ENCODE results near the gene HMGXB4.

The HMGXB4 gene

DNA sequence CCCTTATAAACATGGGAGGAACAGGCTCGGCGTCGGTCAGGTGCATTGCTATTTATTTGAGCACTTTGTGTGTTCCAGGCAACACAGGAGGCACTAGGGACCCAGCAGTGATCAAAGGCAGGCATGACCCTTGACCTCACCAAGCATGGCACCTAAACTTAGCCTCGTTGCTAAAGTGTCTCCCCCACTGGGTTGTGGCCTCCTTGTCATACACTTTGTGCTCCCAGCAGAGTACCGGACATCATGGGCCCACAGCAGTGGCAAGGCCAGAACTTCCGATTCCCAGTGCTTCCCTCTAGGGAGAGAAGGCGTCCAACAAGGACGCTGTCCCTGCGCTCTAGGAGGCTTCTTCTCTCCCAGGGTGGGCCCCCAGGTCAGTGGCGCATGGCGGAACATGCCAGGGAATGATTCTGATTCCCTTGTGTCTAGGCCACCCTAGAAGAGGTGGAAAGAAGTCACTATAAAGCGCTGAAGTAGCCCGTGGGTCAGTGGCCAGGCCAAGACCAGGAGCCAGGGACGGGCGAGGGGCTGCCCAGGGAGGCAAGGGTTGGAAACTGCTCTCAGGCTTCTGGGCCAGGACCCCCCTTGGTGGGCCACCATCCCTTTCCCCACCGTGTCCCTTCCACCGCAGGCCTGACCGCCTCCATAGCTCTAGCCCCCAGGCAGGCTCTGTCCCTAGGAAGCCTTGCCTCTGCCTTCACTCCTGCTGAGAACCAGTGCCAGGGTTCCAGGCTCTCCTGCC is 62.1 kb downstream of the HMGXB4 start:
- in situ Hi-C loops (cut with HindIII; ENCODE audit: low pct_ligation_motif_present, low pct_unique_long_range_greater_than_20kb, low sequenced_read_pairs), result no loop called here
- no peak for DNase-seq

- in situ Hi-C loops (cut with HindIII; ENCODE audit: low pct_ligation_motif_present, low pct_unique_long_range_greater_than_20kb, low sequenced_read_pairs), result no loop called here
- no peak for DNase-seq
Measured at GRCh38 chr22:35322126-35322525, 64.8 kb downstream of the HMGXB4 start.

GRCh38 chr22:35322893-35323292 is 65.6 kb downstream of the HMGXB4 start:
- no peak for DNase-seq
- in situ Hi-C loops (cut with HindIII; ENCODE audit: low pct_ligation_motif_present, low pct_unique_long_range_greater_than_20kb, low sequenced_read_pairs), result no loop called here

DNA sequence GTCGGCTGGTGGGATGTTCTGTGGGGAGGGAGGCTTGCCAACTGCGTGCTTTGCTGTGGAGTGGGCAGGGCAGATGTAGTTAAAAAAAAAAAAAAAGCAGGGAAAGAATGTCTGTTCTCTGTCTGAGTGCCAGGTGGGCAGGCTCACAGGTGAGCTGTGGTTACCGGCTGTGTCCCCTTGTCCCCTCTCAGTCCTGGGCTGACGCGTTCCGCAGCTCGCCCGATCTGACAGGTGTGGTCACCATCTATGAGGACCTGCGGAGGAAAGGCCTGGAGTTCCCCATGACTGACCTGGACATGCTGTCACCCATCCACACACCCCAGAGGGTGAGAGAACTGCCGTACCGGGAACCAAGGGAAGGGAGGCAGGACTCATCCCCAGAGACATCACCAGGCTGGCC is 66.0 kb downstream of the HMGXB4 start:
- in situ Hi-C loops (cut with HindIII; ENCODE audit: low pct_ligation_motif_present, low pct_unique_long_range_greater_than_20kb, low sequenced_read_pairs), result no loop called here
- DNase-seq, result no peak

DNA sequence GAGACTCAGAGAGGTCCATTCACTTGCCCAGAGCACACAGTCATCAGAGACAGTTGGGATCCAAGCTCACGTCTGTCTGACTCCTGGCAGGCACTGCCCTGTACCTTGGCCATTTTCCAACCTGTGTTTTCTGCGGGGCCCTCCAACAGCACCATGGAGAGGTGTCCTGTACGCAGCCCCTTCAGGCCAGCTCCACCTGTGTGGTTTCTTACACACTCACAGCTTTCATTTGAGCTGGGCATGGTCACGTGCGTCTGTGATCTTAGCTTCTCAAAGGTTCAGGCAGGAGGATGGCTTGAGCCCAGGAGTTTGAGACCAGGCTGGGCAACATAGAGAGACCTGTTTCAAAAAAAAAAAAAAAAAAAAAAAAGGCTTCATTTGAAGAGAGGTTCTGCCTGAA is 66.8 kb downstream of the HMGXB4 start:
- no peak for DNase-seq
- in situ Hi-C loops (cut with HindIII; ENCODE audit: low pct_ligation_motif_present, low pct_unique_long_range_greater_than_20kb, low sequenced_read_pairs), result no loop called here

DNA sequence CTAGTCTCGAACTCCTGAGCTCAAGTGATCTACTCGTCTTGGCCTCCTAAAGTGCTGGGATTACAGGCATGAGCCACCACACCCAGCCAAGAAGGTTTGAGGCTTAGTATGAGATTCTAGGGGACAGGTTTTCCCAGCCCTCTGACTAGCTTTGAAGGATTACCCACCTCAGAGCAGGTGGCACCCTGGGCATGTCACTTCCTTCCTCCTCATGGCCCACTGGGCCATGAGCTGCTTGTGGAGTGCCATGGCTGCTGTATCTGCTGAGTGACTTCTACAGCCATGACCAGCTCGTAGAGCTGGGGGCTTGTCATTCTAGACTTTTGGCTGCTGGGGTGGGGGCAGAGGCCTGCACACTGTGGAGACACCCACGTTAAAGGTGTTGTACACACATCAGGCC is 67.5 kb downstream of the HMGXB4 start:
- DNase-seq, result no peak
- in situ Hi-C loops (cut with HindIII; ENCODE audit: low pct_ligation_motif_present, low pct_unique_long_range_greater_than_20kb, low sequenced_read_pairs), result no loop called here

- in situ Hi-C loops (cut with HindIII; ENCODE audit: low pct_ligation_motif_present, low pct_unique_long_range_greater_than_20kb, low sequenced_read_pairs), result no loop called here
- no peak for DNase-seq
Measured at GRCh38 chr22:35325209-35325608, 67.9 kb downstream of the HMGXB4 start.

GRCh38 chr22:35326854-35327562 is 69.7 kb downstream of the HMGXB4 start:
- in situ Hi-C loops (cut with HindIII; ENCODE audit: low pct_ligation_motif_present, low pct_unique_long_range_greater_than_20kb, low sequenced_read_pairs), result no loop called here
- no peak for DNase-seq

GRCh38 chr22:35327690-35328471 is 70.6 kb downstream of the HMGXB4 start:
- DNase-seq, result no peak
- in situ Hi-C loops (cut with HindIII; ENCODE audit: low pct_ligation_motif_present, low pct_unique_long_range_greater_than_20kb, low sequenced_read_pairs), result no loop called here

DNA sequence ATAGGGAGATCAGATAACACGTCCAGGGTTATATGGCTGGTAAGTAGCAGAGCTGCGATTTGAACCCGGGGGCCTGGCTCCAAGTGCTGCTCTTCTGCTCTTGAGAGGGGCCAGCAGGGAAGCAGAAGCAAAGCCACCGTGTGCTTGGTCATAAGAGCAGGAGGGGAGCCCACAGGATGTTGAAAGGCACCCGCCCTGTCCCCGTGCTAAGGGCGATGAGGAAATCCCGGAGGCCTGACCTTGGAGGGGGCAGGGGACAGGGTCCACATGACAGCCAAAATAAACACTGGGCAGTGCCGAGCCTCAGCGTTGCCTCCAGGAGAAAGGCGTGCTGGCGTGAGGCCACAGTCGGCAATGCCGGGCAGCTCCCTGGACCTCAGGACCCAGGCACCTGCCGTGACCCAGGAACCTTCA is 71.2 kb downstream of the HMGXB4 start:
- no peak for DNase-seq
- in situ Hi-C loops (cut with HindIII; ENCODE audit: low pct_ligation_motif_present, low pct_unique_long_range_greater_than_20kb, low sequenced_read_pairs), result no loop called here

- no peak for DNase-seq
- in situ Hi-C loops (cut with HindIII; ENCODE audit: low pct_ligation_motif_present, low pct_unique_long_range_greater_than_20kb, low sequenced_read_pairs), result no loop called here
Measured at GRCh38 chr22:35329114-35329847, 72.0 kb downstream of the HMGXB4 start.

GRCh38 chr22:35330258-35330861 is 73.1 kb downstream of the HMGXB4 start:
- no peak for DNase-seq

DNA sequence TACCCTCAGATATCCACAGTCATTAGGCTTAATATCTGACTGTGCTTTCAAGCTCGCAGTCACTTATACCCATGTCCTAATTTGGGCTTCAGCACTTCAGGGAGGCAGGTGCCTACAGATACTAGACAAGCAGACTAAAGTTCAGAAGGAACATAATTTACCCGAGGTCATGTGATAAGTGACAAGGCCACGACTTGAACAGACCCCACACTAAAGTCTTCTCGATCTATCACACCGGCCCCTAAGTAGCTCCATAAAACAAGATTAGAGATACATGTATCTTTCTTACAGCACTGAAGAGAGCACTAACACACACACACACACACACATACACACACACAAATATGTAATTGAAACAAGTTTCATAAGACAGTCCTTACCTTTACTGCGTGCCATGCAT is 75.0 kb downstream of the HMGXB4 start:
- in situ Hi-C loops (cut with HindIII; ENCODE audit: low pct_ligation_motif_present, low pct_unique_long_range_greater_than_20kb, low sequenced_read_pairs), result no loop called here
- no peak for DNase-seq

More at GRCh38 chr22:35330258-35330861, 73.1 kb downstream of the HMGXB4 start:
- in situ Hi-C loops (cut with HindIII; ENCODE audit: low pct_ligation_motif_present, low pct_unique_long_range_greater_than_20kb, low sequenced_read_pairs), result no loop called here

- in situ Hi-C loops (cut with HindIII; ENCODE audit: low pct_ligation_motif_present, low pct_unique_long_range_greater_than_20kb, low sequenced_read_pairs), result no loop called here
Measured at GRCh38 chr22:35333220-35333619, 75.9 kb downstream of the HMGXB4 start.

DNA sequence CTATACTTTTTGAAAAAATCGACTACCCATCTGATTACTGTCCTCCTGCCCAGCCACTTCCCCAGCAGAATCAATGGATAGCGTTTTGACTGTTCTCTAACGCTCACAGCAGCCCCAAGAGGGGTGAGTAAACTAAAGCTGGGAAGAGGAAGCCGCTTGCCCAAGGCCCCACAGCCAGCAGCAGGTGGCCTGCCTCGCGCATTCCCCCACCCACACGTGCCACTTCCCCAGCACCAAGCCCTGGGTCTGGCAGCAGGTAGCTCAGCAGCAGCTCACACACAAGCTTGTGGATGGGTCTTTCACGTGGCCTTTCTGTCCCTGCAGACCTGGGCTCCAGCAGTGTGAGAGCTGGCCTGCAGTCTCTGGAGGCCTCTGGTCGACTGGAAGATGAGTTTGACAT is 76.7 kb downstream of the HMGXB4 start:
- in situ Hi-C loops (cut with HindIII; ENCODE audit: low pct_ligation_motif_present, low pct_unique_long_range_greater_than_20kb, low sequenced_read_pairs), result no loop called here
- no peak for DNase-seq

More at GRCh38 chr22:35333220-35333619, 75.9 kb downstream of the HMGXB4 start:
- DNase-seq, result no peak

GRCh38 chr22:35335468-35335867 is 78.2 kb downstream of the HMGXB4 start:
- no peak for DNase-seq
- in situ Hi-C loops (cut with HindIII; ENCODE audit: low pct_ligation_motif_present, low pct_unique_long_range_greater_than_20kb, low sequenced_read_pairs), result no loop called here

- in situ Hi-C loops (cut with HindIII; ENCODE audit: low pct_ligation_motif_present, low pct_unique_long_range_greater_than_20kb, low sequenced_read_pairs), result no loop called here
- no peak for DNase-seq
Measured at GRCh38 chr22:35335936-35336781, 78.9 kb downstream of the HMGXB4 start.

- DNase-seq, result no peak
Measured at GRCh38 chr22:35337932-35338331, 80.6 kb downstream of the HMGXB4 start.

More at GRCh38 chr22:35337932-35338331, 80.6 kb downstream of the HMGXB4 start:
- in situ Hi-C loops (cut with HindIII; ENCODE audit: low pct_ligation_motif_present, low pct_unique_long_range_greater_than_20kb, low sequenced_read_pairs), result no loop called here

All from ACHN (cell line).